H9 (cell line): ENCODE data around the gene TMEM271. TPM values are rescaled to one million over a fixed set of nuclear protein-coding genes. Genes with fewer than 3 reads are reported as not detected.

Source experiments
- DNase-seq: peaks from one replicate; pipeline ENCODE4 v3.0.0-alpha.2; 2017
- H2AFZ ChIP-seq: one replicate; pipeline ENCODE4 v1.6.1; 2013; ENCODE audit warnings: mild to moderate bottlenecking, low read length, control low read depth, moderate library complexity
- H2AK5ac ChIP-seq: 2 replicates; pipeline ENCODE4 v1.6.1; 2013; ENCODE audit warnings: low read length, control low read depth, mixed read lengths; ENCODE audit not compliant: insufficient read length
- H2BK120ac ChIP-seq: one replicate; pipeline ENCODE4 v1.6.1; 2013; ENCODE audit warnings: low read depth, mild to moderate bottlenecking, low read length, control low read depth, inconsistent platforms; ENCODE audit not compliant: poor library complexity, severe bottlenecking
- H2BK12ac ChIP-seq: 2 replicates; pipeline ENCODE4 v1.6.1; 2013; ENCODE audit warnings: low read length, control low read depth, mixed read lengths, low read depth; ENCODE audit not compliant: insufficient read length
- H2BK15ac ChIP-seq: 2 replicates; pipeline ENCODE4 v1.6.1; 2013; ENCODE audit warnings: low read depth, low read length, control low read depth
- H2BK20ac ChIP-seq: one replicate; pipeline ENCODE4 v1.6.1; 2013; ENCODE audit warnings: low read depth, mild to moderate bottlenecking, low read length, control low read depth, inconsistent platforms; ENCODE audit not compliant: poor library complexity, severe bottlenecking
- H2BK5ac ChIP-seq: 2 replicates; pipeline ENCODE4 v1.6.1; 2013; ENCODE audit warnings: low read length, control low read depth, mixed read lengths; ENCODE audit not compliant: insufficient read length
- H3K14ac ChIP-seq: 2 replicates; pipeline ENCODE4 v1.6.1; 2013; ENCODE audit warnings: low read length, control low read depth; ENCODE audit not compliant: insufficient read depth
- H3K18ac ChIP-seq: 2 replicates; pipeline ENCODE4 v1.6.1; 2013; ENCODE audit warnings: low read depth, mild to moderate bottlenecking, mixed read lengths, low read length, control low read depth; ENCODE audit not compliant: insufficient read length
- H3K23ac ChIP-seq: 2 replicates; pipeline ENCODE4 v1.6.1; 2013; ENCODE audit warnings: low read length, control low read depth, mixed read lengths, low read depth; ENCODE audit not compliant: insufficient read length
- H3K23me2 ChIP-seq: 2 replicates; pipeline ENCODE4 v1.6.1; 2013; ENCODE audit warnings: low read depth, mild to moderate bottlenecking, mixed read lengths, low read length, control low read depth; ENCODE audit not compliant: insufficient read length, poor library complexity, severe bottlenecking
- H3K27ac ChIP-seq: 2 replicates; pipeline ENCODE4 v1.5.1; 2013; ENCODE audit warnings: low read length, control low read depth, mixed read lengths, low read depth; ENCODE audit not compliant: insufficient read length
- H3K27me3 ChIP-seq: 2 replicates; pipeline ENCODE4 v1.6.1; 2013; ENCODE audit warnings: low read length, control low read depth, inconsistent platforms; ENCODE audit not compliant: insufficient read depth
- H3K4ac ChIP-seq: 2 replicates; pipeline ENCODE4 v1.6.1; 2013; ENCODE audit warnings: low read depth, mild to moderate bottlenecking, control low read depth, inconsistent platforms, low read length, moderate library complexity
- H3K4me1 ChIP-seq: 2 replicates; pipeline ENCODE4 v1.6.1; 2013; ENCODE audit warnings: low read length, control low read depth, inconsistent platforms; ENCODE audit not compliant: insufficient read depth
- H3K4me2 ChIP-seq: 2 replicates; pipeline ENCODE4 v1.6.1; 2013; ENCODE audit warnings: low read length, control low read depth, mixed read lengths; ENCODE audit not compliant: insufficient read length, insufficient read depth
- H3K56ac ChIP-seq: 2 replicates; pipeline ENCODE4 v1.6.1; 2013; ENCODE audit warnings: low read depth, mild to moderate bottlenecking, mixed read lengths, low read length, control low read depth; ENCODE audit not compliant: insufficient read length
- H3K79me1 ChIP-seq: 2 replicates; pipeline ENCODE4 v1.6.1; 2013; ENCODE audit warnings: low read depth, mild to moderate bottlenecking, moderate library complexity, low read length, control low read depth, inconsistent platforms; ENCODE audit not compliant: insufficient read depth, poor library complexity, severe bottlenecking
- H3K79me2 ChIP-seq: 2 replicates; pipeline ENCODE4 v1.6.1; 2013; ENCODE audit warnings: low read length, control low read depth, inconsistent platforms; ENCODE audit not compliant: insufficient read depth
- H3K9ac ChIP-seq: 2 replicates; pipeline ENCODE4 v1.6.1; 2013; ENCODE audit warnings: low read length, control low read depth, mixed read lengths; ENCODE audit not compliant: insufficient read length; ENCODE audit errors: extremely low read depth
- H3K9me3 ChIP-seq: one replicate; pipeline ENCODE4 v1.6.1; 2013; ENCODE audit warnings: low read depth, low read length, inconsistent platforms; ENCODE audit not compliant: control insufficient read depth
- H3T11ph ChIP-seq: one replicate; pipeline ENCODE4 v1.6.1; 2013; ENCODE audit warnings: mild to moderate bottlenecking, low read length, control low read depth, inconsistent platforms
- H4K20me1 ChIP-seq: one replicate; pipeline ENCODE4 v1.6.1; 2013; ENCODE audit not compliant: control insufficient read depth, insufficient read length, insufficient read depth
- H4K5ac ChIP-seq: 2 replicates; pipeline ENCODE4 v1.6.1; 2013; ENCODE audit warnings: low read depth, mild to moderate bottlenecking, mixed read lengths, low read length, control low read depth; ENCODE audit not compliant: insufficient read length
- H4K8ac ChIP-seq: replicated peaks from 2 replicates; pipeline ENCODE4 v1.6.1; 2013; ENCODE audit warnings: low read length, control low read depth, mixed read lengths, low read depth; ENCODE audit not compliant: insufficient read length
- H4K91ac ChIP-seq: 2 replicates; pipeline ENCODE4 v1.6.1; 2013; ENCODE audit warnings: low read depth, mild to moderate bottlenecking, moderate library complexity, mixed read lengths, low read length, control low read depth; ENCODE audit not compliant: insufficient read length
- H3K27ac Mint-ChIP-seq, 3 experiments: 2 replicates in 2 of 3; 3 replicates in 1 of 3; pipeline ENCODE4 v1.8.0; 2020 to 2021; ENCODE audit warnings: mixed read lengths in 3 of 3, mild to moderate bottlenecking in 1 of 3, moderate library complexity in 1 of 3
- H3K27me3 Mint-ChIP-seq: 2 replicates; pipeline ENCODE4 v1.8.0; 2021; ENCODE audit warnings: low read depth, mild to moderate bottlenecking, moderate library complexity, mixed read lengths
- H3K36me3 Mint-ChIP-seq, 3 experiments: 2 replicates in 2 of 3; 3 replicates in 1 of 3; pipeline ENCODE4 v1.8.0; 2020 to 2021; ENCODE audit warnings: low read depth in 3 of 3, mixed read lengths in 3 of 3; ENCODE audit not compliant: insufficient read depth in 1 of 3
- H3K4me1 Mint-ChIP-seq, 2 experiments: 2 replicates each; pipeline ENCODE4 v1.8.0; 2020; ENCODE audit warnings: mixed read lengths in 2 of 2
- H3K4me3 Mint-ChIP-seq, 2 experiments: 2 replicates in 1 of 2; 3 replicates in 1 of 2; pipeline ENCODE4 v1.8.0; 2020 to 2021; ENCODE audit warnings: mild to moderate bottlenecking in 2 of 2, mixed read lengths in 2 of 2, moderate library complexity in 1 of 2
- H3K9me3 Mint-ChIP-seq, 2 experiments: 2 replicates in 1 of 2; 3 replicates in 1 of 2; pipeline ENCODE4 v1.8.0; 2020; ENCODE audit warnings: mild to moderate bottlenecking in 2 of 2, mixed read lengths in 2 of 2, moderate library complexity in 1 of 2
- WGBS: extraction: QIAGEN DNeasy Blood & Tissue Kit; methylation state at CpG from one replicate; pipeline ENCODE4 v1.1.7; 2013; ENCODE audit warnings: missing lambda C conversion rate, low lambda C conversion rate, mixed read lengths; ENCODE audit not compliant: insufficient read length; ENCODE audit errors: extremely low coverage; 5-methylcytosine and 5-hydroxymethylcytosine counted together
- total RNA-seq: library from RNA; stranded (reverse); gene quantifications from 2 replicates; pipeline ENCODE4 v1.2.1, GENCODE V29; 2021
- TF ChIP-seq, protein P1 (sequence below): fragments of 200-600 bp; sonication (generic); conservative IDR thresholded peaks from 3 replicates; pipeline ENCODE4 v1.8.0; 2021; ENCODE audit warnings: antibody characterized with exemption, mild to moderate bottlenecking

Gene TMEM271
- total RNA-seq, 1 experiment from 2014 or later, result 0.09 TPM

DNA sequence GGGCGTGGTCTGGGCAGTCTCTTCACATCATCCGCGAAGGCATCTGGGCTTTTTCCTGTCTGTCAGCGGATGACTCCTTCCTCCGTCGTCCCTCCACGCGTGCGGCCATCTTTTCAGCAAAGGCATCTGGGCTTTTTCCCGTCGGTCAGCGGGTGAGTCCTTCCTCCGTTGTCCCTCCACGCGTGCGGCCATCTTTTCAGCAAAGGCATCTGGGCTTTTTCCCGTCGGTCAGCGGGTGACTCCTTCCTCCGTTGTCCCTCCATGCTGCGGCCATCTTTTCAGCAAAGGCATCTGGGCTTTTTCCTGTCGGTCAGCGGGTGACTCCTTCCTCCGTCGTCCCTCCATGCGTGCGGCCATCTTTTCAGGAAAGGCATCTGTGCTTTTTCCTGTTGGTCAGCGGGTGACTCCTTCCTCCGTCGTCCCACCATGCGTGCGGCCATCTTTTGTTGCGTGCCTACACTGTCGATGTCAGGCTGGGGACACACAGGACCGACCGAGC is 12.3 kb upstream of the TMEM271 start:
- Histone ChIP-seq H3K4me1 (no peaks in the 10 kb centered on the region), H2AK5ac (no peak overlapping the region), H2BK15ac (no peak overlapping the region), H3K23ac (no peak overlapping the region), H3K23me2 (no peaks in the 10 kb centered on the region), H3K4ac (no peak overlapping the region), H3K9me3 (no peaks in the 10 kb centered on the region), H4K8ac (no peak overlapping the region), H3K27me3 (no peaks in the 10 kb centered on the region), H3K14ac (no peak overlapping the region), H4K20me1 (no peaks in the 10 kb centered on the region), H2BK5ac (no peak overlapping the region), H3T11ph (no peak overlapping the region), H3K27ac (no peak overlapping the region), H2BK20ac (no peak overlapping the region), H2BK120ac (no peak overlapping the region), H2BK12ac (no peak overlapping the region), H3K18ac (no peak overlapping the region), H3K56ac (no peak overlapping the region), H3K4me2 (no peak overlapping the region), H3K79me2 (no peaks in the 10 kb centered on the region), H4K5ac (no peak overlapping the region), H3K9ac (no peak overlapping the region), H3K79me1 (no peaks in the 10 kb centered on the region), H2AFZ (no peak overlapping the region), H4K91ac (no peak overlapping the region)
- H3K36me3 Mint-ChIP-seq, result peaks cover 0 to 3% (median 0%) of the 10 kb centered on the region in 3 experiments; a peak in 2 of 7 replicates
- peaks cover 56% of the 10 kb centered on the region for H3K27me3 Mint-ChIP-seq
- DNase-seq, result no peak
- H3K4me1 Mint-ChIP-seq, result peaks cover 0 to 5% of the 10 kb centered on the region in 2 experiments; a peak in 2 of 4 replicates
- WGBS, result no CpG with 5 or more reads among the region's 36 CpGs
- TF ChIP-seq, protein P1, sequence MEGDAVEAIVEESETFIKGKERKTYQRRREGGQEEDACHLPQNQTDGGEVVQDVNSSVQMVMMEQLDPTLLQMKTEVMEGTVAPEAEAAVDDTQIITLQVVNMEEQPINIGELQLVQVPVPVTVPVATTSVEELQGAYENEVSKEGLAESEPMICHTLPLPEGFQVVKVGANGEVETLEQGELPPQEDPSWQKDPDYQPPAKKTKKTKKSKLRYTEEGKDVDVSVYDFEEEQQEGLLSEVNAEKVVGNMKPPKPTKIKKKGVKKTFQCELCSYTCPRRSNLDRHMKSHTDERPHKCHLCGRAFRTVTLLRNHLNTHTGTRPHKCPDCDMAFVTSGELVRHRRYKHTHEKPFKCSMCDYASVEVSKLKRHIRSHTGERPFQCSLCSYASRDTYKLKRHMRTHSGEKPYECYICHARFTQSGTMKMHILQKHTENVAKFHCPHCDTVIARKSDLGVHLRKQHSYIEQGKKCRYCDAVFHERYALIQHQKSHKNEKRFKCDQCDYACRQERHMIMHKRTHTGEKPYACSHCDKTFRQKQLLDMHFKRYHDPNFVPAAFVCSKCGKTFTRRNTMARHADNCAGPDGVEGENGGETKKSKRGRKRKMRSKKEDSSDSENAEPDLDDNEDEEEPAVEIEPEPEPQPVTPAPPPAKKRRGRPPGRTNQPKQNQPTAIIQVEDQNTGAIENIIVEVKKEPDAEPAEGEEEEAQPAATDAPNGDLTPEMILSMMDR, result no peak
- H3K27ac Mint-ChIP-seq, result no peak overlapping the region
- peaks cover 13% of the 10 kb centered on the region in 2 experiments for H3K9me3 Mint-ChIP-seq
- H3K4me3 Mint-ChIP-seq, result no peak overlapping the region
